Measurements from ENCODE around the gene FKBP1B. TPM values are rescaled to one million over a fixed set of nuclear protein-coding genes. Genes with fewer than 3 reads are reported as not detected.

Gene FKBP1B
- total and polyA plus RNA-seq, 2 donors (not counting 3 experiments of a cell fraction or from before 2014, with no cell fraction given): 12.9 to 40.2 TPM

DNA sequence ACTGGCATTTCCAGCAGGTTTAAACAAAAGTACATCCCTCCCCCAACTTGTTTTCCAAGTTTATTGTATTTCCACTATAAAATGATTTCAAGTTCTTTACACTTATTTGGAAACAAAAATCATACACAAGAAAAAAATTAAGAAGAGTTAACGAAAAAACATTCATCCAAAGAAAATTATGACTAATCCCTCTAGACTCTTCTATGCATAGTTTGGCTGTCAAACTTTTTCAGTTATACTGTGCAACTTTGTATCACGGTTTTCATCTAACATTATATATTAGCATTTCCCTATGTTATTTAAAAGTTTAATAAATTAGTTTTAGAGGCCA is 3.0 kb upstream of the FKBP1B start:
- H3K9me3 ChIP-seq (replicated peaks; ENCODE audit: control insufficient read depth, insufficient read depth, low read length): no peaks in the 10 kb centered on the region
- CTCF ChIA-PET: interaction anchor here (1.2 to 1.8 kb wide), 5 partner anchors 30 to 222 kb away, joined by 3 to 14 read pairs (median 6); partner anchors contain the start of genes ATAD2B and SF3B6
- FAIRE-seq: no peak
- no peaks in the 10 kb centered on the region for H3K36me3 ChIP-seq (ENCODE audit: control insufficient read depth in 2 of 2, extremely low read depth in 1 of 2, insufficient read depth in 2 of 2, low read length in 2 of 2)
- H3K4me2 ChIP-seq (ENCODE audit: insufficient read depth, low read length): peak overlapping the region; percentile 80
- POLR2A ChIA-PET: interaction anchor here (1.0 to 1.6 kb wide), 3 partner anchors 10 to 119 kb away, joined by 4 to 15 read pairs (median 7); partner anchors contain the start of gene ATAD2B
- no peaks in the 10 kb centered on the region for H3K9me1 ChIP-seq (replicated peaks; ENCODE audit: control insufficient read depth, extremely low read depth, insufficient read depth, low read length)
- DNase-seq (ENCODE audit: low read depth, low spot score): peak; percentile 10
- H3K27me3 ChIP-seq (ENCODE audit: control insufficient read depth in 2 of 2, insufficient read depth in 2 of 2, low read length in 2 of 2): no peaks in the 10 kb centered on the region
- peaks cover 23% of the 10 kb centered on the region for H3K4me1 ChIP-seq (ENCODE audit: control insufficient read depth, extremely low read depth, insufficient read depth, low read length)
- H3K79me2 ChIP-seq (ENCODE audit: control insufficient read depth, insufficient read depth, low read length): peaks cover 22% of the 10 kb centered on the region
- peak overlapping the region; percentile 36 for H3K27ac ChIP-seq (ENCODE audit: insufficient read depth, low read depth, low read length)
- dilution Hi-C loops (cut with MboI; ENCODE audit: extremely low pct_ligation_motif_present, low sequenced_read_pairs) (no loop called here), intact Hi-C loops (cut with micrococcal nuclease) (no loop called here)
- peak overlapping the region; percentile 90 for H2AFZ ChIP-seq (ENCODE audit: low read depth, low read length)
- peak overlapping the region; percentile 89 to 95 (median 89) for H3K4me3 ChIP-seq (replicated peaks in 1 of 3; ENCODE audit: insufficient read depth in 1 of 3, low read depth in 1 of 3, low read length in 3 of 3)
- BruUV-seq (replicated peaks): no TSS peak
- H3K9ac ChIP-seq (replicated peaks; ENCODE audit: extremely low read depth, insufficient read depth, low read length): peak overlapping the region; percentile 82
- no peak for TF ChIP-seq POLR2A (IDR thresholded peaks at IDR 0.05; ENCODE audit: low read depth, low read length)
- no peak for TF ChIP-seq JUN (IDR thresholded peaks at IDR 0.05; ENCODE audit: borderline replicate concordance, insufficient read depth, insufficient read length, low read depth)
- TF ChIP-seq, protein P1, sequence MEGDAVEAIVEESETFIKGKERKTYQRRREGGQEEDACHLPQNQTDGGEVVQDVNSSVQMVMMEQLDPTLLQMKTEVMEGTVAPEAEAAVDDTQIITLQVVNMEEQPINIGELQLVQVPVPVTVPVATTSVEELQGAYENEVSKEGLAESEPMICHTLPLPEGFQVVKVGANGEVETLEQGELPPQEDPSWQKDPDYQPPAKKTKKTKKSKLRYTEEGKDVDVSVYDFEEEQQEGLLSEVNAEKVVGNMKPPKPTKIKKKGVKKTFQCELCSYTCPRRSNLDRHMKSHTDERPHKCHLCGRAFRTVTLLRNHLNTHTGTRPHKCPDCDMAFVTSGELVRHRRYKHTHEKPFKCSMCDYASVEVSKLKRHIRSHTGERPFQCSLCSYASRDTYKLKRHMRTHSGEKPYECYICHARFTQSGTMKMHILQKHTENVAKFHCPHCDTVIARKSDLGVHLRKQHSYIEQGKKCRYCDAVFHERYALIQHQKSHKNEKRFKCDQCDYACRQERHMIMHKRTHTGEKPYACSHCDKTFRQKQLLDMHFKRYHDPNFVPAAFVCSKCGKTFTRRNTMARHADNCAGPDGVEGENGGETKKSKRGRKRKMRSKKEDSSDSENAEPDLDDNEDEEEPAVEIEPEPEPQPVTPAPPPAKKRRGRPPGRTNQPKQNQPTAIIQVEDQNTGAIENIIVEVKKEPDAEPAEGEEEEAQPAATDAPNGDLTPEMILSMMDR (IDR thresholded peaks at IDR 0.05; ENCODE audit: extremely low read depth in 1 of 2, insufficient read depth in 1 of 2, low read depth in 1 of 2, low read length in 2 of 2): no peak
- TF ChIP-seq EZH2 (IDR thresholded peaks at IDR 0.05; ENCODE audit: borderline replicate concordance, low read depth, low read length, severe bottlenecking): no peak
- TF ChIP-seq MYC (IDR thresholded peaks at IDR 0.05; ENCODE audit: low read depth, low read length): no peak
- no peak for TF ChIP-seq MAX (IDR thresholded peaks at IDR 0.05; ENCODE audit: insufficient read depth, insufficient read length)
- TF ChIP-seq GATA2 (IDR thresholded peaks at IDR 0.05; ENCODE audit: insufficient read depth, insufficient read length, low read depth, low read length): no peak
- no peak for TF ChIP-seq POLR2AphosphoS5 (IDR thresholded peaks at IDR 0.05; ENCODE audit: insufficient read depth, low read depth, low read length)
- TF ChIP-seq FOS (IDR thresholded peaks at IDR 0.05; ENCODE audit: borderline replicate concordance, insufficient read depth, low read length): no peak
- H4K20me1 ChIP-seq (replicated peaks; ENCODE audit: control insufficient read depth, extremely low read depth, insufficient read depth, low read length): no peaks in the 10 kb centered on the region
